HepG2 (cell line): Measurements from ENCODE around the gene LSM14B. TPM values are rescaled to one million over a fixed set of nuclear protein-coding genes. Genes with fewer than 3 reads are reported as not detected.
A peak's percentile ranks its signal among the peaks of the same experiment; 100 is the strongest.

Source experiments
- AKAP8 ChIP-seq: sonication (generic); formaldehyde crosslinking; IDR thresholded peaks from 2 replicates; pipeline ENCODE4 v1.5.1; 2020; ENCODE audit warnings: mild to moderate bottlenecking, missing genetic modification reagents
- HDAC2 ChIP-seq: sonication (generic); formaldehyde crosslinking; IDR thresholded peaks from 2 replicates; pipeline ENCODE4 v1.4.0; 2020; ENCODE audit warnings: missing genetic modification reagents
- HOXA7 ChIP-seq: sonication (generic); formaldehyde crosslinking; IDR thresholded peaks from 2 replicates; pipeline ENCODE4 v1.8.1; 2022; ENCODE audit warnings: mild to moderate bottlenecking, missing genetic modification reagents, moderate library complexity
- KAT7 ChIP-seq: IDR thresholded peaks from 2 replicates; pipeline ENCODE4 v1.6.1; 2018; ENCODE audit warnings: borderline replicate concordance, missing compliant biosample characterization
- KLF15 ChIP-seq: sonication (generic); formaldehyde crosslinking; IDR thresholded peaks from 2 replicates; pipeline ENCODE4 v1.8.1; 2023; ENCODE audit warnings: borderline replicate concordance, mild to moderate bottlenecking, inconsistent platforms, missing genetic modification reagents, mixed read lengths
- LCORL ChIP-seq, 2 experiments: fragments of 450-650 bp in 1 of 2; sonication (generic) in 1 of 2; formaldehyde crosslinking in 1 of 2; IDR thresholded peaks; 2 replicates each; pipeline versions ENCODE4 v1.5.0 to v1.6.1; 2017 to 2020; ENCODE audit warnings: antibody characterized with exemption in 1 of 2, missing genetic modification reagents in 1 of 2
- MAFK ChIP-seq, 2 experiments: IDR thresholded peaks in 1 of 2; conservative IDR thresholded peaks in 1 of 2; 2 replicates each; pipeline ENCODE4 v1.6.1; 2011; ENCODE audit warnings: improper control_type of control experiment in 2 of 2, low read length in 2 of 2
- MED1 ChIP-seq: sonication (generic); formaldehyde crosslinking; IDR thresholded peaks from 2 replicates; pipeline ENCODE4 v1.4.0; 2020; ENCODE audit warnings: missing genetic modification reagents
- MTA3 ChIP-seq: sonication (generic); formaldehyde crosslinking; IDR thresholded peaks from 2 replicates; pipeline ENCODE4 v1.4.0; 2020; ENCODE audit warnings: missing genetic modification reagents
- NFE2 ChIP-seq: sonication (generic); formaldehyde crosslinking; IDR thresholded peaks from 2 replicates; pipeline ENCODE4 v1.4.0; 2020; ENCODE audit warnings: missing genetic modification reagents
- PAF1 ChIP-seq: IDR thresholded peaks from 2 replicates; pipeline ENCODE4 v1.6.1; 2016; ENCODE audit warnings: missing genetic modification reagents, missing compliant biosample characterization
- REL ChIP-seq: sonication (generic); formaldehyde crosslinking; conservative IDR thresholded peaks from 2 replicates; pipeline ENCODE4 v1.8.0; 2022; ENCODE audit warnings: mild to moderate bottlenecking, missing genetic modification reagents, moderate library complexity
- RFX5 ChIP-seq: IDR thresholded peaks from 2 replicates; pipeline ENCODE4 v1.6.1; 2011; ENCODE audit warnings: low read depth, low read length, improper control_type of control experiment
- TRIM24 ChIP-seq: sonication (generic); formaldehyde crosslinking; IDR thresholded peaks from 2 replicates; pipeline ENCODE4 v1.8.0; 2022; ENCODE audit warnings: mild to moderate bottlenecking, missing genetic modification reagents
- ZBTB7B ChIP-seq: sonication (generic); formaldehyde crosslinking; IDR thresholded peaks from 2 replicates; pipeline ENCODE4 v1.4.0; 2020; ENCODE audit warnings: missing genetic modification reagents
- ZFY ChIP-seq: sonication (generic); formaldehyde crosslinking; IDR thresholded peaks from 2 replicates; pipeline ENCODE4 v1.4.0; 2020; ENCODE audit warnings: missing genetic modification reagents
- ZNF274 ChIP-seq: sonication (generic); formaldehyde crosslinking; IDR thresholded peaks from 2 replicates; pipeline ENCODE4 v1.5.1; 2020; ENCODE audit warnings: mild to moderate bottlenecking, missing genetic modification reagents
- ZNF282 ChIP-seq: fragments of 450-650 bp; IDR thresholded peaks from 2 replicates; pipeline ENCODE4 v1.6.1; 2018; ENCODE audit not compliant: partially characterized antibody
- ZNF326 ChIP-seq: sonication (generic); formaldehyde crosslinking; IDR thresholded peaks from 2 replicates; pipeline ENCODE4 v1.4.0; 2020; ENCODE audit warnings: missing genetic modification reagents, borderline replicate concordance
- ZNF333 ChIP-seq: sonication (generic); formaldehyde crosslinking; IDR thresholded peaks from 2 replicates; pipeline ENCODE4 v1.4.0; 2020; ENCODE audit warnings: mild to moderate bottlenecking, missing genetic modification reagents, borderline replicate concordance
- ZNF432 ChIP-seq: sonication (generic); formaldehyde crosslinking; IDR thresholded peaks from 2 replicates; pipeline ENCODE4 v1.5.0; 2020; ENCODE audit warnings: missing genetic modification reagents, mild to moderate bottlenecking, borderline replicate concordance
- ZNF790 ChIP-seq: sonication (generic); formaldehyde crosslinking; IDR thresholded peaks from 2 replicates; pipeline ENCODE4 v1.8.0; 2022; ENCODE audit warnings: missing genetic modification reagents, mild to moderate bottlenecking, borderline replicate concordance
- ZNF83 ChIP-seq: sonication (generic); formaldehyde crosslinking; IDR thresholded peaks from 2 replicates; pipeline ENCODE4 v1.4.0; 2020; ENCODE audit warnings: missing genetic modification reagents, mild to moderate bottlenecking, borderline replicate concordance
- polyA plus RNA-seq, 8 experiments: library from polyadenylated mRNA; depleted of rRNA in 3 of 8; stranded (reverse) in 7 of 8; unstranded in 1 of 8; fragments of >200 nt; fragmentation: Illumina TruSeq in 4 of 8; extraction: Trizol in 4 of 8; gene quantifications; 2 replicates each; pipeline versions ENCODE4 v1.2.1 to v1.2.3, GENCODE V29; 2011 to 2016; ENCODE audit warnings: low read depth in 4 of 8, missing spikeins in 1 of 8, mixed read lengths in 1 of 8; ENCODE audit not compliant: insufficient read depth in 1 of 8
- total RNA-seq, 5 experiments: library from RNA; depleted of rRNA; stranded (reverse); fragments of >200 nt; fragmentation: Illumina TruSeq; extraction: Trizol; gene quantifications; 2 replicates each; pipeline ENCODE4 v1.2.3, GENCODE V29; 2016; ENCODE audit warnings: low read depth in 1 of 5
- TF ChIP-seq, protein P1 (sequence below): IDR thresholded peaks from 2 replicates; pipeline ENCODE4 v1.6.1; 2016; ENCODE audit warnings: missing biosample characterization, missing genetic modification reagents, low read depth
- TF ChIP-seq, protein P2 (sequence below): sonication (generic); formaldehyde crosslinking; IDR thresholded peaks from 2 replicates; pipeline ENCODE4 v1.4.0; 2020; ENCODE audit warnings: missing genetic modification reagents, borderline replicate concordance
- TF ChIP-seq, protein P3 (sequence below): sonication (generic); formaldehyde crosslinking; IDR thresholded peaks from 2 replicates; pipeline ENCODE4 v1.8.1; 2023; ENCODE audit warnings: mild to moderate bottlenecking, inconsistent platforms, moderate library complexity, missing genetic modification reagents, borderline replicate concordance
- TF ChIP-seq, protein P4 (sequence below): sonication (generic); formaldehyde crosslinking; IDR thresholded peaks from 2 replicates; pipeline ENCODE4 v1.8.0; 2022; ENCODE audit warnings: missing genetic modification reagents, low read depth, mild to moderate bottlenecking, borderline replicate concordance

Gene LSM14B
- total and polyA plus RNA-seq, 2 of the 13 experiments (the other 11 are each of a cell fraction or from before 2014, with no cell fraction given) = 43.3 to 79.2 TPM

DNA sequence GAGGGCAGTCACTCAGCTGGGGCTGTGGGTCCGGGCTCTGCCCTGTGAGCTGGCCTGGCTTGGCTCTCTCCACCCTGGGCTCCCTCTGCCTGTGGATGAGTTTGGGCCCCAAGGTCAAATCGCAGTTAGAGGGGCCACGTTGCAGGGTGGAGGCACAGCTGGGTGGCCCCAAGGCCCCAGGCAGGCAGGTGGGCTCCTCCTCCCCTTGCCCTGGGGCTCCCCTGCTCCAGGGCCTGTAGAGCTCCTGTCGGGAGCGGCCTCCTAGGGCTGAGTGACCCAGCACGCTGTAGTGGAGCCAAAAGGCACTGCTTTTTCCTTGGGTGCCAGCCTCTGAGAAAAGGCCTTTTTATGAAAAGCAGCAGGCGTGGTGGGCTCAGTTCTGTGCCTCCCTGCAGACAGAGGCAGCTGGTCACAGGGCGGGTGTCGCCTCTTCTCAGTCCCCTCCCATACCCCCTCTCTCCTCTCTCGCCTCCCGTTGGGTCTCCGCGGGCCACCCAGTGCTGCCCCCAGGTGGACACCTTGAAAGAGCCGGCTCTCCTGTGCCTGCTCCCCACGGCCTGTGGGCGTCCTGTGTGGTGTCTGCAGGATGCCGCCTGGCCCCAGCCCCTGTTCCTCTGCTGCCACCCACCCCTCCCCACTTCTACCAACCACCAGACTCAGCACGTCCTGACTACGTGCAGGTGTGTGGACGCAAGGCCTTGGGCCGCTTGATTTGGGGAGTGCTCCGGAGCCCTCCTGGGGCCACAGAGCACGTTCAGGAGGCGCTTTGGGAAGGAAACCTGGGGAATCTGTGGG, 34.5 kb downstream of the LSM14B start (continued):
- TF ChIP-seq AKAP8 (no peak), RFX5 (no peak), ZNF333 (no peak), ZNF83 (CRISPR knock-in tag) (no peak), REL (no peak), ZNF274 (peak; percentile 32; the same call in 1 of the 2 replicates), ZNF432 (CRISPR knock-in tag) (no peak), HOXA7 (CRISPR knock-in tag) (no peak), MAFK (conservative IDR thresholded peaks at IDR 0.05 in 1 of 2, IDR thresholded peaks at IDR 0.05 in 1 of 2; ENCODE audit: low read length in 2 of 2) (no peak), ZBTB7B (no peak), ZNF282 (no peak), HDAC2 (CRISPR knock-in tag) (no peak), MED1 (no peak), ZFY (CRISPR knock-in tag) (no peak), NFE2 (CRISPR knock-in tag) (no peak), TRIM24 (CRISPR knock-in tag) (no peak), KLF15 (no peak), ZNF790 (CRISPR knock-in tag) (no peak), LCORL (IDR thresholded peaks at IDR 0.05) (no peak), LCORL (CRISPR knock-in tag; IDR thresholded peaks at IDR 0.05) (peak; percentile 78), ZNF326 (CRISPR knock-in tag) (no peak), PAF1 (CRISPR knock-in tag) (no peak), MTA3 (CRISPR knock-in tag) (no peak), KAT7 (CRISPR knock-in tag) (no peak)
- TF ChIP-seq, protein P1, sequence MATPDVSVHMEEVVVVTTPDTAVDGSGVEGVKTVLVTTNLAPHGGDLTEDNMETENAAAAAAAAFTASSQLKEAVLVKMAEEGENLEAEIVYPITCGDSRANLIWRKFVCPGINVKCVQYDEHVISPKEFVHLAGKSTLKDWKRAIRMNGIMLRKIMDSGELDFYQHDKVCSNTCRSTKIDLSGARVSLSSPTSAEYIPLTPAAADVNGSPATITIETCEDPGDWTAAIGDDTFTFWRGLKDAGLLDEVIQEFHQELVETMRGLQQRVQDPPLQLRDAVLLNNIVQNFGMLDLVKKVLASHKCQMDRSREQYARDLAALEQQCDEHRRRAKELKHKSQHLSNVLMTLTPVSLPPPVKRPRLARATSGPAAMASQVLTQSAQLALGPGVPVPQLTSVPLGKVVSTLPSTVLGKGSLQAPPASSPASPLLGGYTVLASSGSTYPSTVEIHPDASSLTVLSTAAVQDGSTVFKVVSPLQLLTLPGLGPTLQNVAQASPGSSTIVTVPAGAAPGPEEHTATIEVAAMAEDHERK = no peak
- TF ChIP-seq, protein P2, sequence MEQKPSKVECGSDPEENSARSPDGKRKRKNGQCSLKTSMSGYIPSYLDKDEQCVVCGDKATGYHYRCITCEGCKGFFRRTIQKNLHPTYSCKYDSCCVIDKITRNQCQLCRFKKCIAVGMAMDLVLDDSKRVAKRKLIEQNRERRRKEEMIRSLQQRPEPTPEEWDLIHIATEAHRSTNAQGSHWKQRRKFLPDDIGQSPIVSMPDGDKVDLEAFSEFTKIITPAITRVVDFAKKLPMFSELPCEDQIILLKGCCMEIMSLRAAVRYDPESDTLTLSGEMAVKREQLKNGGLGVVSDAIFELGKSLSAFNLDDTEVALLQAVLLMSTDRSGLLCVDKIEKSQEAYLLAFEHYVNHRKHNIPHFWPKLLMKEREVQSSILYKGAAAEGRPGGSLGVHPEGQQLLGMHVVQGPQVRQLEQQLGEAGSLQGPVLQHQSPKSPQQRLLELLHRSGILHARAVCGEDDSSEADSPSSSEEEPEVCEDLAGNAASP (CRISPR knock-in tag) = peak; percentile 55; the same call in 1 of the 2 replicates
- TF ChIP-seq, protein P3, sequence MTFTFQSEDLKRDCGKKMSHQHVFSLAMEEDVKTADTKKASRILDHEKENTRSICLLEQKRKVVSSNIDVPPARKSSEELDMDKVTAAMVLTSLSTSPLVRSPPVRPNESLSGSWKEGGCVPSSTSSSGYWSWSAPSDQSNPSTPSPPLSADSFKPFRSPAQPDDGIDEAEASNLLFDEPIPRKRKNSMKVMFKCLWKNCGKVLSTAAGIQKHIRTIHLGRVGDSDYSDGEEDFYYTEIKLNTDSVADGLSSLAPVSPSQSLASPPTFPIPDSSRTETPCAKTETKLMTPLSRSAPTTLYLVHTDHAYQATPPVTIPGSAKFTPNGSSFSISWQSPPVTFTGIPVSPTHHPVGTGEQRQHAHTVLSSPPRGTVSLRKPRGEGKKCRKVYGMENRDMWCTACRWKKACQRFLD (CRISPR knock-in tag) = no peak
- TF ChIP-seq, protein P4, sequence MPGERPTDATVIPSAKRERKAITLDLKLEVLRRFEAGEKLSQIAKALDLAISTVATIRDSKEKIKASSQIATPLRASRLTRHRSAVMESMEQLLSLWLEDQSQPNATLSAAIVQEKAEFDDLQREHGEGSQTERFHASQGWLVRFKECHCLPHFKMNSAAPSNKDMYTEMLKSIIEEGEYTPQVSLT (CRISPR knock-in tag) = no peak
